ENCODE data around the gene SLC5A11. TPM values are rescaled to one million over a fixed set of nuclear protein-coding genes. Genes with fewer than 3 reads are reported as not detected.

SLC5A11 gene
- total and polyA plus RNA-seq, 2 of the 13 experiments (the other 11 are each of a cell fraction or from before 2014, with no cell fraction given), result 1.2 to 3.3 TPM

DNA sequence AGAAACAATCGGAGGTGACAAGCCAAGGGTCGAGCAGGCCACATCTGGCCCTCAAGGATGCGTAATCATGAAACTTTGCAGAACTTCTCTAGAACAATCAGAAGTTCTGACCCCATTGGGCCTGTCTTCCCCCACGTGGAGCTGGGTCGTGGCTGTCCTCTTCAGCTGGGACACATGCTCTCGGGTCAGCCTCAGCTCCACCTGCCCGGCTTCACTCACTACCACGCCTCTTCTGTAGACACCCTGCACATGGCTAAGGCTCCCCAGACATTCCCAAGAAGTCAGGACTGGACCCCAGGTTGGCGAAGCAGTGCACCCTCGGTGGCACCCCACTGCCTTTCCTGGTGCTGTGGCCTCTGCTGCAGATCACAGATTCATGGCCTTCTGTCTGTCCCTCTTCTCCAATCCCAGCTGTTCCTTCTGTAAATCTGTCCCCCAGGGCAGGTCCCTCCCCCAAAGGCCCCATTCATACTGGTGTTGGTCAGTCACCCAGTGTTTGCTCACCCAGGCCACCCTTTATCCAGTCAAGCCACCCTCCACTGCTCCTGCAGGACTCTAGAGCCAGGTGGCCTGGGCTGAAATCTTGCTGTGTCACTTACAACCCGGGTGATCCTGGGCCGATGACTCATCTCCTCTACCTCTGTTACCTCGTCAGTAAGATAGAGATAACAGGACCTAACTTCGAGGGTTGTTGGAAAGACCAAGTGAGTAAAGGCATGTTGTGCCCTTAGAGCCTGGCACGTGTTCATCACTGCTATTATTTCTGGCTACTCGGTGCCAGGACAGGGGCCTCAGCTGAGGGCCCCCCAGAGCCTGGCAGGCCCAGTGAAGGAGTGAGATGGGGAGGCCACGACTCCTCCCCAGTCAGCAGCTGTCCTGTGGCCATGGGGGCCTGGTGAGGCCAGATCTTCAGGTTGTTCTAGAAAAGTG lies 1.4 kb upstream of the SLC5A11 start (continued):
- TF ChIP-seq MEIS2 (CRISPR knock-in tag; IDR thresholded peaks at IDR 0.05) (no peak), ZNF564 (CRISPR knock-in tag; IDR thresholded peaks at IDR 0.05) (no peak), SOX13 (IDR thresholded peaks at IDR 0.05) (no peak), SOX13 (CRISPR knock-in tag; conservative IDR thresholded peaks at IDR 0.05 in 1 of 2, IDR thresholded peaks at IDR 0.05 in 1 of 2) (no peak; a peak in 1 of 4 replicates), ZNF558 (CRISPR knock-in tag; IDR thresholded peaks at IDR 0.05; ENCODE audit: borderline replicate concordance) (no peak), ARNT (IDR thresholded peaks at IDR 0.05) (no peak), ISL2 (CRISPR knock-in tag; IDR thresholded peaks at IDR 0.05) (no peak), PHF20 (CRISPR knock-in tag; IDR thresholded peaks at IDR 0.05) (no peak), STAT5B (CRISPR knock-in tag; IDR thresholded peaks at IDR 0.05) (no peak), CCDC6 (CRISPR knock-in tag; IDR thresholded peaks at IDR 0.05) (no peak), TOPORS (CRISPR knock-in tag; IDR thresholded peaks at IDR 0.05) (no peak), REXO4 (CRISPR knock-in tag; IDR thresholded peaks at IDR 0.05; ENCODE audit: borderline replicate concordance) (no peak), TBX3 (IDR thresholded peaks at IDR 0.05; ENCODE audit: borderline replicate concordance) (no peak), ZIK1 (CRISPR knock-in tag; IDR thresholded peaks at IDR 0.05; ENCODE audit: borderline replicate concordance, low read depth) (no peak), ZNF430 (CRISPR knock-in tag; IDR thresholded peaks at IDR 0.05) (no peak), JDP2 (CRISPR knock-in tag; IDR thresholded peaks at IDR 0.05; ENCODE audit: borderline replicate concordance) (no peak), CC2D1A (CRISPR knock-in tag; IDR thresholded peaks at IDR 0.05) (no peak), TP53 (CRISPR knock-in tag; conservative IDR thresholded peaks at IDR 0.05) (no peak), MIER2 (CRISPR knock-in tag; IDR thresholded peaks at IDR 0.05) (peak; percentile 75), SRSF4 (IDR thresholded peaks at IDR 0.05; ENCODE audit: low read depth, low read length, poor library complexity, severe bottlenecking) (no peak), NAIF1 (CRISPR knock-in tag; IDR thresholded peaks at IDR 0.05; ENCODE audit: borderline replicate concordance) (no peak), NR2F6 (IDR thresholded peaks at IDR 0.05) (no peak), NR2F6 (CRISPR knock-in tag; IDR thresholded peaks at IDR 0.05) (peak; percentile 60)
- TF ChIP-seq, protein P1, sequence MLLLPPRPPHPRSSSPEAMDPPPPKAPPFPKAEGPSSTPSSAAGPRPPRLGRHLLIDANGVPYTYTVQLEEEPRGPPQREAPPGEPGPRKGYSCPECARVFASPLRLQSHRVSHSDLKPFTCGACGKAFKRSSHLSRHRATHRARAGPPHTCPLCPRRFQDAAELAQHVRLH (CRISPR knock-in tag; IDR thresholded peaks at IDR 0.05; ENCODE audit: borderline replicate concordance, low read depth), result peak; percentile 77; the same call in 1 of the 2 replicates
- TF ChIP-seq, protein P2, sequence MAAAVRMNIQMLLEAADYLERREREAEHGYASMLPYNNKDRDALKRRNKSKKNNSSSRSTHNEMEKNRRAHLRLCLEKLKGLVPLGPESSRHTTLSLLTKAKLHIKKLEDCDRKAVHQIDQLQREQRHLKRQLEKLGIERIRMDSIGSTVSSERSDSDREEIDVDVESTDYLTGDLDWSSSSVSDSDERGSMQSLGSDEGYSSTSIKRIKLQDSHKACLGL (CRISPR knock-in tag; IDR thresholded peaks at IDR 0.05), result peak; percentile 74; the same call in 1 of the 2 replicates
- TF ChIP-seq, protein P3, sequence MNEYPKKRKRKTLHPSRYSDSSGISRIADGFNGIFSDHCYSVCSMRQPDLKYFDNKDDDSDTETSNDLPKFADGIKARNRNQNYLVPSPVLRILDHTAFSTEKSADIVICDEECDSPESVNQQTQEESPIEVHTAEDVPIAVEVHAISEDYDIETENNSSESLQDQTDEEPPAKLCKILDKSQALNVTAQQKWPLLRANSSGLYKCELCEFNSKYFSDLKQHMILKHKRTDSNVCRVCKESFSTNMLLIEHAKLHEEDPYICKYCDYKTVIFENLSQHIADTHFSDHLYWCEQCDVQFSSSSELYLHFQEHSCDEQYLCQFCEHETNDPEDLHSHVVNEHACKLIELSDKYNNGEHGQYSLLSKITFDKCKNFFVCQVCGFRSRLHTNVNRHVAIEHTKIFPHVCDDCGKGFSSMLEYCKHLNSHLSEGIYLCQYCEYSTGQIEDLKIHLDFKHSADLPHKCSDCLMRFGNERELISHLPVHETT (CRISPR knock-in tag; conservative IDR thresholded peaks at IDR 0.05), result no peak
- TF ChIP-seq, protein P4, sequence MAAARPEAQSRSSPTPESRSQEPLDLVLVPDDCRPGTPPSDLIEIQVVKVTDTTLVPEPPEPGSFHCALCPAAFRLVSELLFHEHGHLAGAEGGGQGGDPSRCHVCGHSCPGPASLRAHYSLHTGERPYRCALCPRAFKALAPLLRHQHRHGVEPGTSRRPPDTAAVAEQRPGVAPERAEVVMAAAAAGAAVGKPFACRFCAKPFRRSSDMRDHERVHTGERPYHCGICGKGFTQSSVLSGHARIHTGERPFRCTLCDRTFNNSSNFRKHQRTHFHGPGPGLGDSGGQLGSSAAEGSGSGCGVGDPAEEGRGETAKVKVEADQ (CRISPR knock-in tag; IDR thresholded peaks at IDR 0.05; ENCODE audit: borderline replicate concordance), result no peak
- TF ChIP-seq, protein P5, sequence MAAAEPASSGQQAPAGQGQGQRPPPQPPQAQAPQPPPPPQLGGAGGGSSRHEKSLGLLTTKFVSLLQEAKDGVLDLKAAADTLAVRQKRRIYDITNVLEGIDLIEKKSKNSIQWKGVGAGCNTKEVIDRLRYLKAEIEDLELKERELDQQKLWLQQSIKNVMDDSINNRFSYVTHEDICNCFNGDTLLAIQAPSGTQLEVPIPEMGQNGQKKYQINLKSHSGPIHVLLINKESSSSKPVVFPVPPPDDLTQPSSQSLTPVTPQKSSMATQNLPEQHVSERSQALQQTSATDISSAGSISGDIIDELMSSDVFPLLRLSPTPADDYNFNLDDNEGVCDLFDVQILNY (CRISPR knock-in tag; conservative IDR thresholded peaks at IDR 0.05), result no peak

All from HepG2 (cell line).